GM18868 (cell line): ENCODE data around the gene NIPA2.
"Not testable (repeated sequence)": the region's sequence is repeated elsewhere in the genome, so short reads cannot be mapped to it uniquely, and the experiment has no call there.

Experiments used
- ATAC-seq: cut with Tn5 transposase; IDR thresholded peaks from one replicate; pipeline ENCODE4 v1.9.1; 2021; ENCODE audit warnings: mild to moderate bottlenecking, moderate library complexity; ENCODE audit not compliant: unreplicated experiment

NIPA2 gene

GRCh38 chr15:22838292-22839042 is at the start of gene NIPA2:
Gene NIPA2 (plus strand): TSS chr15:22838666. CDS start chr15:22851732, 13,066 bp downstream.
- peak; percentile 75 for ATAC-seq

GRCh38 chr15:22794063-22794462 is 44.4 kb upstream of the NIPA2 start:
- no peak for ATAC-seq

- ATAC-seq: no peak
Observed at GRCh38 chr15:22794621-22795167, 43.8 kb upstream of the NIPA2 start.

GRCh38 chr15:22795206-22796063 is 43.0 kb upstream of the NIPA2 start:
- ATAC-seq: no peak

- ATAC-seq: no peak
Observed at GRCh38 chr15:22796079-22796478, 42.4 kb upstream of the NIPA2 start.

GRCh38 chr15:22799902-22800301 is 38.6 kb upstream of the NIPA2 start:
- ATAC-seq: no peak

GRCh38 chr15:22803006-22803405 is 35.5 kb upstream of the NIPA2 start:
- ATAC-seq: not testable (repeated sequence)

GRCh38 chr15:22806156-22806555 is 32.3 kb upstream of the NIPA2 start:
- no peak for ATAC-seq

- ATAC-seq: no peak
Observed at GRCh38 chr15:22806664-22807063, 31.8 kb upstream of the NIPA2 start.

GRCh38 chr15:22807831-22808230 is 30.6 kb upstream of the NIPA2 start:
- not testable (repeated sequence) for ATAC-seq

- ATAC-seq: no peak
Observed at GRCh38 chr15:22808240-22808639, 30.2 kb upstream of the NIPA2 start.

GRCh38 chr15:22808761-22809280 is 29.6 kb upstream of the NIPA2 start:
- no peak for ATAC-seq

- peak; percentile 71 for ATAC-seq
Observed at GRCh38 chr15:22810033-22810852, 28.2 kb upstream of the NIPA2 start.

GRCh38 chr15:22810853-22811338 is 27.6 kb upstream of the NIPA2 start:
- ATAC-seq: no peak

GRCh38 chr15:22811640-22812039 is 26.8 kb upstream of the NIPA2 start:
- no peak for ATAC-seq

- ATAC-seq: no peak
Observed at GRCh38 chr15:22813844-22814243, 24.6 kb upstream of the NIPA2 start.

- no peak for ATAC-seq
Observed at GRCh38 chr15:22815766-22816165, 22.7 kb upstream of the NIPA2 start.

- no peak for ATAC-seq
Observed at GRCh38 chr15:22819651-22820050, 18.8 kb upstream of the NIPA2 start.

- ATAC-seq: no peak
Observed at GRCh38 chr15:22823495-22824128, 14.9 kb upstream of the NIPA2 start.

- no peak for ATAC-seq
Observed at GRCh38 chr15:22827125-22827524, 11.3 kb upstream of the NIPA2 start.
